GM19455 (cell line): ENCODE measurements around the gene MEGF9.
"Not testable (repeated sequence)": the region's sequence is repeated elsewhere in the genome, so short reads cannot be mapped to it uniquely, and the experiment has no call there.

ENCODE experiments used
- ATAC-seq: cut with Tn5 transposase; IDR thresholded peaks from one replicate; pipeline ENCODE4 v1.9.1; 2021; ENCODE audit not compliant: unreplicated experiment

The MEGF9 gene

GRCh38 chr9:120662513-120662912, 51.8 kb downstream of the MEGF9 start:
- ATAC-seq = no peak

- no peak for ATAC-seq
Observed at GRCh38 chr9:120659676-120660075, 54.6 kb downstream of the MEGF9 start.

GRCh38 chr9:120659209-120659608, 55.1 kb downstream of the MEGF9 start:
- no peak for ATAC-seq

- no peak for ATAC-seq
Observed at GRCh38 chr9:120655005-120655622, 59.2 kb downstream of the MEGF9 start.

- ATAC-seq = no peak
Observed at GRCh38 chr9:120654272-120654671, 60.0 kb downstream of the MEGF9 start.

GRCh38 chr9:120653762-120654161, 60.5 kb downstream of the MEGF9 start:
- ATAC-seq = no peak

GRCh38 chr9:120652934-120653333, 61.3 kb downstream of the MEGF9 start:
- no peak for ATAC-seq

GRCh38 chr9:120650352-120650751, 63.9 kb downstream of the MEGF9 start:
- no peak for ATAC-seq

- no peak for ATAC-seq
Observed at GRCh38 chr9:120648581-120649197, 65.6 kb downstream of the MEGF9 start.

- no peak for ATAC-seq
Observed at GRCh38 chr9:120646948-120647347, 67.3 kb downstream of the MEGF9 start.

GRCh38 chr9:120645760-120646159, 68.5 kb downstream of the MEGF9 start:
- ATAC-seq = no peak

GRCh38 chr9:120643061-120643460, 71.2 kb downstream of the MEGF9 start:
- ATAC-seq = no peak

GRCh38 chr9:120642129-120642770, 72.0 kb downstream of the MEGF9 start:
- ATAC-seq = no peak

GRCh38 chr9:120640874-120641273, 73.4 kb downstream of the MEGF9 start:
- not testable (repeated sequence) for ATAC-seq

GRCh38 chr9:120640380-120640779, 73.9 kb downstream of the MEGF9 start:
- ATAC-seq = no peak

GRCh38 chr9:120637919-120638318, 76.4 kb downstream of the MEGF9 start:
- ATAC-seq = no peak

- no peak for ATAC-seq
Observed at GRCh38 chr9:120636194-120636957, 77.9 kb downstream of the MEGF9 start.

- ATAC-seq = no peak
Observed at GRCh38 chr9:120635011-120635410, 79.3 kb downstream of the MEGF9 start.

- no peak for ATAC-seq
Observed at GRCh38 chr9:120630333-120630732, 83.9 kb downstream of the MEGF9 start.

- ATAC-seq = not testable (repeated sequence)
Observed at GRCh38 chr9:120628925-120629497, 85.3 kb downstream of the MEGF9 start.

- ATAC-seq = no peak
Observed at GRCh38 chr9:120628207-120628924, 85.9 kb downstream of the MEGF9 start.
